ENCODE data around the gene CASR.
A peak's percentile ranks its signal among the peaks of the same experiment; 100 is the strongest.
"Not testable (repeated sequence)": the region's sequence is repeated elsewhere in the genome, so short reads cannot be mapped to it uniquely, and the experiment has no call there.

Gene CASR

DNA sequence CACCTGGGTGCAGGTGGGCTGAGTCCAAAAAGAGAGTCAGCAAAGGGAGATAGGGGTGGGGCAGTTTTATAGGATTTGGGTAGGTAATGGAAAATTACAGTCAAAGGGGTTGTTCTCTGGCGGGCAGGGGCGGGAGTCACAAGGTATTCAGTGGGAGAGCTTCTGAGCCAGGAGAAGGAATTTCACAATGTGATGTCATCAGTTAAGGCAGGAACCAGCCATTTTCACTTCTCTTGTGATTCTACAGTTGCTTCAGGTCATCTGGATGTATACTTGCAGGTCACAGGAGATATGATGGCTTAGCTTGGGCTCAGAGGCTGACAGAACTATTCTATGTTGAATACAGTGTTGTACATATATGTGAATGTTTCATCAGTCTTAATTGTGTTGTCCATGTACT, 12.1 kb upstream of the CASR start:
- DNase-seq; H2BK5ac ChIP-seq (ENCODE audit: low read depth, low read length, poor library complexity); H4K12ac ChIP-seq (ENCODE audit: low read depth, low read length); H4K8ac ChIP-seq (ENCODE audit: low read depth, low read length); H3K4me1 ChIP-seq (ENCODE audit: control insufficient read depth in 1 of 2, insufficient read depth in 2 of 2, low read length in 2 of 2); H3K79me1 ChIP-seq (ENCODE audit: low read length); H3K27me3 ChIP-seq (ENCODE audit: insufficient read depth, low read length); H3K14ac ChIP-seq (ENCODE audit: low read length); H3K4ac ChIP-seq (ENCODE audit: low read depth, low read length); H4K91ac ChIP-seq (ENCODE audit: low read depth, low read length); H3K79me2 ChIP-seq (ENCODE audit: control insufficient read depth, insufficient read depth, low read length, poor library complexity); H3K36me3 ChIP-seq (ENCODE audit: control insufficient read depth in 1 of 2, insufficient read depth in 2 of 2, low read length in 2 of 2); H3K9ac ChIP-seq (ENCODE audit: low read length); H2AK5ac ChIP-seq (ENCODE audit: low read length); H2BK120ac ChIP-seq (ENCODE audit: insufficient read depth, low read length, poor library complexity); H3K23ac ChIP-seq (ENCODE audit: low read length); H2AFZ ChIP-seq (ENCODE audit: insufficient read depth, low read length, poor library complexity); H3K18ac ChIP-seq (ENCODE audit: low read length); H3K9me3 ChIP-seq (ENCODE audit: insufficient read depth, low read depth, low read length); H3K27ac ChIP-seq (ENCODE audit: low read depth, low read length); H3K4me3 ChIP-seq (ENCODE audit: low read depth, low read length); H3K4me2 ChIP-seq (ENCODE audit: low read length); H2BK12ac ChIP-seq (ENCODE audit: low read length): not testable (repeated sequence)
- no CpG with 5 or more reads among the region's 2 CpGs for WGBS (ENCODE audit: extremely low coverage, insufficient coverage, insufficient read length)

DNA sequence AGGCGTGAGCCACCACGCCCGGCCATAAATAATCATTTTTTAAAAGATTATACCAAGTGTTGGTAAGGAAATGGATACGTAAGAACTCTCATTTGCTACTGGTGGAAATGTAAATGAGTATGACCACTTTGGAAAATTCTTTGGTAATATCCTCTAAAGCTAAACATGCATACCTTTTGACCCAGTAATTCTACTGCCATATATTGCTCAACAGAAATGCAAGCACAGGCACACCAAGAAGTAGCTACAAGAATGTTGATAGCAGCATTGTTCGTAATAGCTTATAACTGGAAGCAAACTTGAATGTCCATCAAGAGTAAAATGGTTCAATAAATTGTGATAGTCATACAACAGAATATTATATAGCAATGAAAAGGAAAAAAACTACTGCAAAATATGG, 4.8 kb upstream of the CASR start:
- Histone ChIP-seq H2BK12ac (ENCODE audit: low read length) (no peak overlapping the region), H3K36me3 (ENCODE audit: control insufficient read depth in 1 of 2, insufficient read depth in 2 of 2, low read length in 2 of 2) (no peaks in the 10 kb centered on the region), H4K91ac (ENCODE audit: low read depth, low read length) (no peak overlapping the region), H4K8ac (ENCODE audit: low read depth, low read length) (no peak overlapping the region), H3K4me2 (ENCODE audit: low read length) (no peak overlapping the region), H3K9me3 (ENCODE audit: insufficient read depth, low read depth, low read length) (peaks cover 4% of the 10 kb centered on the region), H3K9ac (ENCODE audit: low read length) (no peak overlapping the region), H4K12ac (ENCODE audit: low read depth, low read length) (no peak overlapping the region), H2AK5ac (ENCODE audit: low read length) (no peak overlapping the region), H3K79me2 (ENCODE audit: control insufficient read depth, insufficient read depth, low read length, poor library complexity) (no peaks in the 10 kb centered on the region), H2AFZ (ENCODE audit: insufficient read depth, low read length, poor library complexity) (no peak overlapping the region), H3K27ac (ENCODE audit: low read depth, low read length) (no peak overlapping the region), H3K18ac (ENCODE audit: low read length) (no peak overlapping the region), H3K23ac (ENCODE audit: low read length) (no peak overlapping the region), H3K27me3 (ENCODE audit: insufficient read depth, low read length) (peaks cover 15% of the 10 kb centered on the region), H3K14ac (ENCODE audit: low read length) (no peak overlapping the region), H3K4me1 (ENCODE audit: control insufficient read depth in 1 of 2, insufficient read depth in 2 of 2, low read length in 2 of 2) (peaks cover 0 to 2% of the 10 kb centered on the region in 2 experiments), H3K79me1 (ENCODE audit: low read length) (no peaks in the 10 kb centered on the region), H2BK120ac (ENCODE audit: insufficient read depth, low read length, poor library complexity) (no peak overlapping the region), H3K4ac (ENCODE audit: low read depth, low read length) (no peak overlapping the region), H3K4me3 (ENCODE audit: low read depth, low read length) (no peak overlapping the region), H2BK5ac (ENCODE audit: low read depth, low read length, poor library complexity) (no peak overlapping the region)
- peak in 1 of 2 donors; percentile 38 for DNase-seq
- WGBS (ENCODE audit: extremely low coverage, insufficient coverage, insufficient read length) = no CpG with 5 or more reads among the region's 5 CpGs

DNA sequence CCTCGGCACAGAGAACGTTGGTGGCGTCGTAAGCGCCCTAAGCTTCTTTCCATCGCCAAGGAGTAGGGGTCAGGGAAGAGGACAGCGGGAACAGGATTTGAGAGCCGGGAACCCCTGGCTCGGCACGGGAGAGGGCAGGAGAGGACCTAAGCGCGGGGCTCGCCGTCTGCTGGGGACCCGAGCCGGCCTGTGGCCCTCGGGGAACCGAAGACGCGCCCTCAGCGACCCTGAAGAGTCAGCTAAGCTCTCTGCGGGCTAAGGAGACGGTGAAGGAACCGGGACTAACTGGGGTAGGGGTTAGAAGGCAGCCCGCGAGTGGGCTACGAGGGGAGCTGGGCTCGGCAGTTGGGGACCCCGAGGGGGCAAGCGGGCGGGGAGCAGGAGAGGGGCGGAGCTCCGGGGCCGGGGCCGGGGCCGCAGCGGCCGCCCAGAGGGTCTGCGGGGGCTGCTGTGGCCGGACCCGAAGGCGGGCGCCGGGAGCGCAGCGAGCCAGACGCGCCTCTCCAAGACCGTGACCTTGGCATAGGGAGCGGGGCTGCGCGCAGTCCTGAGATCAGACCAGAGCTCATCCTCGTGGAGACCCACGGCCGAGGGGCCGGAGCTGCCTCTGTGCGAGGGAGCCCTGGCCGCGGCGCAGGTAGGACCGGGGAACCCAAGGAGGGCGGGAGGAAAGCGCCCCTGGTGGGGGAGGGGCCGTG, 574 bp downstream of the CASR start:
- WGBS (ENCODE audit: extremely low coverage, insufficient coverage, insufficient read length) = no CpG with 5 or more reads among the region's 64 CpGs
- H3K27me3 ChIP-seq (ENCODE audit: insufficient read depth, low read length) = peaks cover 33% of the 10 kb centered on the region
- DNase-seq = no peak

DNA sequence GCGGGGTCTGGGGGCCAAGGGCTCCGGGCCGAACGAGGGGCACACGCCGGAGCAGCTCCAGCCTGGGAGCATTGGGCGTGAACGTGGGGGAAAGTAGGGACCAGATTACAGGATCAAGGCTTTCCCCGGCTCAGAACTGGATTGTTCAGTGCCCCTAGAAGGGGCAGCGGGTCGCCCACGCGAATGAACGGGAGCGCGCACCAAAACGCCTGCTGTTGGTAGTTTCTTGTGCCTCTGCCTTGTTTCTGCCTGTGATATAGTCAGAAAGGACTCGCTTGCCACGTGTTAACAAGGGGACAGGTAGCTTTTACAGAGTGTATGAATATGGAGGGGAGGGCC, 1.1 kb downstream of the CASR start:
- Histone ChIP-seq H2BK5ac (ENCODE audit: low read depth, low read length, poor library complexity) (no peak overlapping the region), H3K27me3 (ENCODE audit: insufficient read depth, low read length) (peaks cover 33% of the 10 kb centered on the region), H3K14ac (ENCODE audit: low read length) (no peak overlapping the region), H4K91ac (ENCODE audit: low read depth, low read length) (no peak overlapping the region), H3K79me1 (ENCODE audit: low read length) (no peaks in the 10 kb centered on the region), H3K18ac (ENCODE audit: low read length) (no peak overlapping the region), H2BK120ac (ENCODE audit: insufficient read depth, low read length, poor library complexity) (no peak overlapping the region), H3K9me3 (ENCODE audit: insufficient read depth, low read depth, low read length) (no peaks in the 10 kb centered on the region), H3K9ac (ENCODE audit: low read length) (no peak overlapping the region), H3K23ac (ENCODE audit: low read length) (no peak overlapping the region), H3K27ac (ENCODE audit: low read depth, low read length) (no peak overlapping the region), H3K4me3 (ENCODE audit: low read depth, low read length) (peak overlapping the region; percentile 61), H3K79me2 (ENCODE audit: control insufficient read depth, insufficient read depth, low read length, poor library complexity) (no peaks in the 10 kb centered on the region), H3K4ac (ENCODE audit: low read depth, low read length) (no peak overlapping the region), H2AFZ (ENCODE audit: insufficient read depth, low read length, poor library complexity) (no peak overlapping the region), H4K8ac (ENCODE audit: low read depth, low read length) (no peak overlapping the region), H4K12ac (ENCODE audit: low read depth, low read length) (no peak overlapping the region), H3K36me3 (ENCODE audit: control insufficient read depth in 1 of 2, insufficient read depth in 2 of 2, low read length in 2 of 2) (no peaks in the 10 kb centered on the region), H2BK12ac (ENCODE audit: low read length) (no peak overlapping the region), H2AK5ac (ENCODE audit: low read length) (no peak overlapping the region), H3K4me1 (ENCODE audit: control insufficient read depth in 1 of 2, insufficient read depth in 2 of 2, low read length in 2 of 2) (peaks cover 0 to 8% of the 10 kb centered on the region in 2 experiments), H3K4me2 (ENCODE audit: low read length) (peak overlapping the region; percentile 68)
- WGBS (ENCODE audit: extremely low coverage, insufficient coverage, insufficient read length) = no CpG with 5 or more reads among the region's 19 CpGs
- DNase-seq = no peak

More for the DNA sequence above, 574 bp downstream of the CASR start:
- Histone ChIP-seq H2AFZ (ENCODE audit: insufficient read depth, low read length, poor library complexity) (no peak overlapping the region), H4K91ac (ENCODE audit: low read depth, low read length) (no peak overlapping the region), H3K4me1 (ENCODE audit: control insufficient read depth in 1 of 2, insufficient read depth in 2 of 2, low read length in 2 of 2) (peaks cover 0 to 8% of the 10 kb centered on the region in 2 experiments), H3K23ac (ENCODE audit: low read length) (no peak overlapping the region), H4K12ac (ENCODE audit: low read depth, low read length) (no peak overlapping the region), H3K27ac (ENCODE audit: low read depth, low read length) (no peak overlapping the region), H2BK120ac (ENCODE audit: insufficient read depth, low read length, poor library complexity) (no peak overlapping the region), H3K36me3 (ENCODE audit: control insufficient read depth in 1 of 2, insufficient read depth in 2 of 2, low read length in 2 of 2) (no peaks in the 10 kb centered on the region), H3K4me2 (ENCODE audit: low read length) (peak overlapping the region; percentile 68), H3K18ac (ENCODE audit: low read length) (no peak overlapping the region), H2BK5ac (ENCODE audit: low read depth, low read length, poor library complexity) (no peak overlapping the region), H3K9me3 (ENCODE audit: insufficient read depth, low read depth, low read length) (no peaks in the 10 kb centered on the region), H3K79me1 (ENCODE audit: low read length) (no peaks in the 10 kb centered on the region), H2AK5ac (ENCODE audit: low read length) (no peak overlapping the region), H3K4ac (ENCODE audit: low read depth, low read length) (no peak overlapping the region), H2BK12ac (ENCODE audit: low read length) (no peak overlapping the region), H3K14ac (ENCODE audit: low read length) (no peak overlapping the region), H3K4me3 (ENCODE audit: low read depth, low read length) (peak overlapping the region; percentile 61), H4K8ac (ENCODE audit: low read depth, low read length) (no peak overlapping the region), H3K9ac (ENCODE audit: low read length) (no peak overlapping the region), H3K79me2 (ENCODE audit: control insufficient read depth, insufficient read depth, low read length, poor library complexity) (no peaks in the 10 kb centered on the region)

Measured in trophoblast cell (in vitro differentiated cells and primary cell).